GM18505 (cell line): ENCODE results near the gene OTOGL.

ENCODE experiments used
- ATAC-seq: cut with Tn5 transposase; IDR thresholded peaks from one replicate; pipeline ENCODE4 v1.9.1; 2021; ENCODE audit not compliant: unreplicated experiment
- POLR2A ChIP-seq: IDR thresholded peaks from 4 replicates; pipeline ENCODE4 v1.6.1; 2011; ENCODE audit warnings: borderline replicate concordance; ENCODE audit not compliant: insufficient read depth, insufficient read length; ENCODE audit errors: extremely low read depth

OTOGL gene

DNA sequence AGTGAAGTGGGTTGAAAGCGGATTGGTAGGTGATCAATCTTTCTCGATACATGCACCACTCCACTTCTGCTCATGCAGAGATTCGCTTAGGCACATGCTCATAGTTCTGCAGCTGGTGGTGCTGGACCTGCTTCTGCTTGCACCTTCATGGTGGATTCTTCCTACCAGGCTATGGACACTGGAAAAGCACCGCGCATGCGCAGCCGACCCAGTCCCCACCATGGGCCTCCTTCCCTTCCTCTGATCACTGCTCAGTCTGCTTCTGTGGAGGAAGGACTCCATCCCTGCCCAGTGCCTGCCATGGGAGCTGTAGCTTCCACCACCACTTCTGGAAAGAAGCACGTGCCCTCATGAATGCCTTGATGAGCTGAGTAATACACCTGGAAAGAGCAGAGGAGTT, 282.9 kb downstream of the OTOGL start:
- TF ChIP-seq POLR2A = no peak
- ATAC-seq = no peak

DNA sequence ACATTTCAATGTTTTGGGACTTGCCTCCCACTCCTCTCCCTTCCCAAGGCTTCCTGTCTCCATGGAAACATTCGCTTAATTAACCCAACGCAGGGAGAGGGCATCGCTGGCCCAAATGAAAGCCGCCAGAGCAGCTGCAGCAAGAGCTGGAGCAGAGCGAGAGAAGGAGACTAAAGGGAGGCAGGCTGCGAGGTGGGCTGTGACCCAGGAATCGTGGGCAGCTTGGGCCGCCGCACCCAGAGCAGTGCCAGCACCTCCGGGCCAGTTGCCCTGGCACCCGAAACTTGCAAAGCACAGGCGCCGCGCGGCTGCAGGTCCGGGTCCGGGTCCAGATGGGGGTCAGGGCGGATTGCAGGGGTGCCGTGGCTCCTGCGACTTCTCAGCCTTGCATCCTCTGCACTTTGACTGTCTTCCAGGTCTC, 301.2 kb downstream of the OTOGL start:
- no peak for ATAC-seq
- TF ChIP-seq POLR2A = no peak

DNA sequence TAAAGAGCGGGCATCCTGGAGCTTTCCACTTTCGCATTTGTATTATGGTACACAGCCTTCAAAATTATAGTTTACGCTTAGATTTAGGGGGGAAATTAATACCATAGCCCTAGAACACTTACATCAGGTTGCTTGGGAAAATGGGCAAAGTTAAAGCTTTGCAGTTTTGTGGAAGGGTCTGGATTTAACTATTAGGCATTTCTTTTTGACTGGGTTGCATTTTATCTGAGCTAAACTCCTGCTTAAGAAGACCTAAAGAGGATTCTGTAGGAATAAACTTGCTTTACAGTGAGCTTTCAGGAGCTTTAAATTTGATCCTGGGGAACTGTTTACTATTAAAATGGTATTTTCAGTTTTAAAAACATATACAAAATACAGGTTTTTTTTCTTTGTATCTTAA, 301.9 kb downstream of the OTOGL start:
- TF ChIP-seq POLR2A = no peak
- no peak for ATAC-seq

DNA sequence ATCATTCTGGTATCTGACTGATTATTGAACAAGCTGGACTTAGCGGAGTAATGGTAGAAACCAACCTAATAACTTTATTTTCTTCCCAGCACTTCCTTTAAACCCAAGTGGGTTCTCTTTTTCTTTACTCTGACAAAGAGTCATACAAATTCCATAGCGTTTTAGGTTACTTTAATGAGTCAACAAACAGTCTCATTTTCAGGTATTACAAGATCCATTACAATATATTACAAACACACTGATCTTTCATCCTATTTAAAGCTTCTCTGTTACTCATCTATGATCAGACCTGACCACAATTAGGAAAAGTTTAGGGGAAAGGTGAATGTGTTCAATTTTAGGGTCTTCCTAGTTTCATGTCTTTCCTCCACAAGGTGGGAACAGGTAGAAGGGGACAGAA, 305.3 kb downstream of the OTOGL start:
- TF ChIP-seq POLR2A = no peak
- no peak for ATAC-seq

DNA sequence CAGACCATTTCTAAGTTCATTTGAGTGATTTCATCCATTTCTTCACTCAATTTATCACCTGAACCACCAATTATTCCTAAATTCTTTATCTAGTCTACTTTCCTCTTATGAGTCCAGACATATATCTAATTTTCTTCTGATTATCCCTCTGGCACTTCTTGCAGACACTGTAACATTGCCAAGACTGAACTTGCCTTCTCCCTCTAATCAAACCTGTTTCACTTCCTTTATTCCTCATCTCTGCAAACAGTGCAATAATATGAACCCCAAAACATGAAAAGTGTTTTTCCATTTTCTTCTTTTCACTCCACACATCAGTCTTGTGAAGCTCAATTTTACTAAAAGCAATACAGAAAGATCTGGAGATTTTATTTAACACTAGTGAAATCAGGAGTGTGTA, 306.9 kb downstream of the OTOGL start:
- no peak for ATAC-seq
- TF ChIP-seq POLR2A = no peak

DNA sequence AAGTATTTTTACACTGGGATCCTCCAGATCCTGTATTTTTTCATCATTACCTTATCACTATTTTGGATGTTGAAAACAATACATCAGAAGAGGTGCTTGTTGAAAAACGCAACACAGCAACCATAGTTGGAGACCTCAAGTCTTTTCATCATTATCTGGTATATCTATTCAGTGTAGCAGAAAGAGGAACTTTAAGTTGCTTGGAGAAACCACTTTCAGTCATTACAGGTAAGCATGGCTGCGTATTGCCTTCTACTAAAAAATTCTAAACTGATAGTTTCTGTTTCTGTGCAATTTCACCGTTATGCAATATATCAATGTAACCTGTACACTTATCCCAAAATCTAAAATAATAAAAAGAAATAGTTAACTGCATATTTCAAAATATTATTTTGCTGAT, 312.4 kb downstream of the OTOGL start:
- TF ChIP-seq POLR2A = no peak
- peak; percentile 47 for ATAC-seq

DNA sequence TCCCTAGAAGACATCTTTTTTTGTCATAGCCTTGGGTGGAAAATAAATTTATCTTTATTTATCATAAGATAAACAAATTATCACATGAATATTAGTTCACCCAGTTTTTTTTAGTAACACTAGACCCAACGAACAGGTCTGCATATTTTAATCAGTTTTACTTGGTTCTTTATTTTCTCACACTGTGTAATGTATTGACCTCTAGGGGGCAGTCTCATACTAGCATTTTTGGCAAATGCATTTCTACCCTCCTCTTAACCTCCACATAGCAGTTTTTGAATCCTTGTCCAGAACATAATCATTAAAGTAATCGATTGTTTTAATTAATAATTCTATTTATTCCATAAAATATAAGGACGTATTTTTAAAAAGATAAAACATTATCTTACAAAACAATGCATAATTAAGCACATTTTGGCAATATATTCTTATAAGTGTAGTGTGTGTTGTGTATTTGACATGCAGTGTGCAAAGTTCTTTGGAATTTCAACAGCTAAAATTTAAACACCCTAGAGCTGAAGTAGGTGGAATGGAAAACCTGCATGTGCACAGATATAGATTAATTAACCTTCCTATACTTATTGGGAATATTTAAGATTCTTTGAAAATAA, 313.1 kb downstream of the OTOGL start:
- no peak for TF ChIP-seq POLR2A
- ATAC-seq = peak; percentile 79

DNA sequence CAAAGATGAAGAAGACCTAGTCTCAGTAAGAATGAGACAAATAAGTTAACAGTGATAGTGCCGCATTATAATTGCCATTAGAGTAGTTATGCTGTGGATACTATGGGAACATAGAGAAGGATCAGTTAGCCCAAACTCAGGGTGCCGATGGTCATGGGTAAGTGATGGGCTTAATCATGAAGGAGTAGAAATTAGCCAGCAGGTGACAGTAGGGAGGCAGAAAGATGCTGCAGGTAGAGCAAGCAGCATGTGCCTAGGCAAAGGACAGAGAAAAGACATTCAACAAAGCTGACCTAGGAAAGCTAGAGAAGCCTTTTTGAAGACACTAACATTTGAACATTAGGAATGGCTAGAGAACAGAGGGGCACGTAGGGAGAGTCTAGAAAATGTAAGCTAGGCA, 314.1 kb downstream of the OTOGL start:
- TF ChIP-seq POLR2A = no peak
- ATAC-seq = no peak

DNA sequence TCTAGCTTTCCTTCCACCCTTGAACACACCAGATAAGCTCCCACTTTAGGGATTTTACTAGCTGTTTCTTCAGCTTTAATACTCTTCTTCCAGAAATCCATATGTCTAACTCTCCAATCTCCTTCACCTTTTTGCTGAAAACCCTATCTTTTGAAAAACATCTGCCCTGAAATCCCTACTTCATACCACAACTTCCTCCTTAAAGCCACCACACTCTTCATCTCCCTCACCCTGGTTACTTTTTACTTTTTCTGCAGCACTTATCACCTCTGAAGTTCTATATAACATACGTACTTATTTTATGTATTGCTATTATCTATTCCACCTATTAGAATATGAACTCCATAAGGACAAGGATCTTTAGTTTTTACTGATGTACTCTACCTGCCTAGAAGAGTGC, 316.1 kb downstream of the OTOGL start:
- TF ChIP-seq POLR2A = no peak
- ATAC-seq = no peak

DNA sequence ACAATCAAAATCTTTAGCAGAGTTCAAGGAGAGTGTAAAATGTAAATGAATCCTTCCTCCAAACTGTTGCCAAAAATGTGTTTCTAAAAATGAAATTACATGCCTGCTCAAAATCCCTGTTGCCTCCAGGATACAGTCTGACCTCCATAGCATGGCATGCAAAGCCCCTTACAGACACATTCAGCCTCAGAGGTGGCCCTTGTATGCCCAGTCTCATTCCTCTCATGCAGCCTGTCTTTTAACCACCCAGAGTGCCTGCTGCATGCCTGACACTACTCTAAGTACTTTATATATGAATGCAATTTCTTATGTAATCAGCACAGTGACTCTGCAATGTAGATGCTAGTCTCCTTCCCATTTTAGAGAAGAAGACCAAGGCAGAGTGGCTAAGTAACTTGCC, 320.3 kb downstream of the OTOGL start:
- TF ChIP-seq POLR2A = no peak
- no peak for ATAC-seq

DNA sequence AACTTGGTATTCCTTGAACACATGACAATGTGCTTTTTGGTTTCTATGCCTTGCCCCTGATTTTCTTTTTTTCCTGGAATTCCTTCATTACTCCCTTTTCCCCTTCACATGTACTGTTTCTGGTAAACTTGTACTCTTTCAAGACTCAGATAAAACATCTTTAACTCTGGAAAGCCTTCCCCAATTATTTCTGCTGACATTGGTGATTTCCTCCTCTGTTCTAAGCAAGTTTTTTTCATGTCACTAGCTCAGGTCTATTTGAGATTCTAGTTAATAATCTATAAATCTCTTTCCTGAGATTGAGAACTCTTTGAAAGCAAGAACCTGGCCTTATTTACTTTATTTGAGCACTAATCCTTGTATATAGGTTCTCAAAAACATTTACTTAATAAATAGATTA, 320.7 kb downstream of the OTOGL start:
- ATAC-seq = no peak

DNA sequence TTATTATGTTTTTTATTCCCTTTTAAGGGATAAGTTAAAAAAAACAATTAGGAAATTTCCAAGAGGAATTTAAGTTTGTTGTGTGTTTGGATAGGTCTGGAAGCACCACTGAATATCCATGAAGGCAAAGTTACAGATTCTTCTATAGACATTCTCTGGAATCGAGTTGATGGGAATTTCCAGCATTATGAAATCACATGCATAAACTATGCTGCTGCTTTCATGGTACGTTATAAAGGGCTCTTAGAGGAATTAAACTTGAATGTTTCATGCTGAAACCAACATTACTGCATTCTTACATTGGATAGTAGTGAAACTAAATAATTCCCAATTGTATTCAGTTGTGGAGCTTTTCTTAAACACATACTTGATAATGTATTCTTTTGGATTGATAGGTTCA, 323.2 kb downstream of the OTOGL start:
- ATAC-seq = no peak
- no peak for TF ChIP-seq POLR2A

More for the DNA sequence above, 320.7 kb downstream of the OTOGL start:
- no peak for TF ChIP-seq POLR2A
